B cell (primary cell): Measurements from ENCODE around the gene ELAPOR1.

Source experiments
- CTCF ChIP-seq: fragments of 200-600 bp; IDR thresholded peaks from one replicate; pipeline ENCODE4 v1.8.0; 2022; ENCODE audit warnings: antibody characterized with exemption, mild to moderate bottlenecking
- EZH2 ChIP-seq: IDR thresholded peaks from 2 replicates; pipeline ENCODE4 v1.6.1; 2012; ENCODE audit warnings: borderline replicate concordance, low read depth, mild to moderate bottlenecking, moderate library complexity, low read length; ENCODE audit not compliant: insufficient read depth, poor library complexity, severe bottlenecking

GRCh38 chr1:109140392-109140791 is 26.5 kb downstream of the ELAPOR1 start:
- TF ChIP-seq CTCF (no peak), EZH2 (no peak)
